Measurements from ENCODE around the gene MED8. TPM values are rescaled to one million over a fixed set of nuclear protein-coding genes. Genes with fewer than 3 reads are reported as not detected.
"Not testable (repeated sequence)": the region's sequence is repeated elsewhere in the genome, so short reads cannot be mapped to it uniquely, and the experiment has no call there.

MED8 gene
- total RNA-seq, 1 experiment from 2014 or later = 54.8 TPM

- TF ChIP-seq, protein P1, sequence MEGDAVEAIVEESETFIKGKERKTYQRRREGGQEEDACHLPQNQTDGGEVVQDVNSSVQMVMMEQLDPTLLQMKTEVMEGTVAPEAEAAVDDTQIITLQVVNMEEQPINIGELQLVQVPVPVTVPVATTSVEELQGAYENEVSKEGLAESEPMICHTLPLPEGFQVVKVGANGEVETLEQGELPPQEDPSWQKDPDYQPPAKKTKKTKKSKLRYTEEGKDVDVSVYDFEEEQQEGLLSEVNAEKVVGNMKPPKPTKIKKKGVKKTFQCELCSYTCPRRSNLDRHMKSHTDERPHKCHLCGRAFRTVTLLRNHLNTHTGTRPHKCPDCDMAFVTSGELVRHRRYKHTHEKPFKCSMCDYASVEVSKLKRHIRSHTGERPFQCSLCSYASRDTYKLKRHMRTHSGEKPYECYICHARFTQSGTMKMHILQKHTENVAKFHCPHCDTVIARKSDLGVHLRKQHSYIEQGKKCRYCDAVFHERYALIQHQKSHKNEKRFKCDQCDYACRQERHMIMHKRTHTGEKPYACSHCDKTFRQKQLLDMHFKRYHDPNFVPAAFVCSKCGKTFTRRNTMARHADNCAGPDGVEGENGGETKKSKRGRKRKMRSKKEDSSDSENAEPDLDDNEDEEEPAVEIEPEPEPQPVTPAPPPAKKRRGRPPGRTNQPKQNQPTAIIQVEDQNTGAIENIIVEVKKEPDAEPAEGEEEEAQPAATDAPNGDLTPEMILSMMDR (conservative IDR thresholded peaks at IDR 0.05) = no peak
- TF ChIP-seq EZH2 (IDR thresholded peaks at IDR 0.05; ENCODE audit: low read depth) = no peak
- no peaks in the 10 kb centered on the region for H3F3A ChIP-seq (ENCODE audit: insufficient read depth, low read depth)
- BruUV-seq (replicated peaks) = no TSS peak
- no peak overlapping the region for H3K27ac ChIP-seq
- 0 out of 2 replicates have a peak, but pooled peaks cover 14% of the 10 kb centered on the region for H3K36me3 ChIP-seq (ENCODE audit: low read depth)
- H3K27me3 ChIP-seq (ENCODE audit: insufficient read depth, low read depth) = no peaks in the 10 kb centered on the region
- H3K4me2 ChIP-seq = no peak overlapping the region
- H3K4me3 ChIP-seq = no peak overlapping the region
- no peaks in the 10 kb centered on the region for H3K9me3 ChIP-seq (ENCODE audit: insufficient read depth, low read depth)
- ChIA-PET CTCF (no interaction called here), POLR2A (ENCODE audit: unreplicated experiment) (no interaction called here)
- DNase-seq = no peak
- H3K79me2 ChIP-seq (ENCODE audit: low read depth) = no peaks in the 10 kb centered on the region
- intact Hi-C loops (cut with micrococcal nuclease; ENCODE audit: unreplicated experiment) = no loop called here
- H4K20me1 ChIP-seq (ENCODE audit: insufficient read depth) = no peaks in the 10 kb centered on the region
- H3K4me1 ChIP-seq (replicated peaks; ENCODE audit: insufficient read depth) = no peaks in the 10 kb centered on the region
- H2AFZ ChIP-seq = no peak overlapping the region
- H3K9me2 ChIP-seq (ENCODE audit: insufficient read depth) = no peaks in the 10 kb centered on the region
Measured at GRCh38 chr1:43404353-43404752, 14.8 kb upstream of the MED8 start.

DNA sequence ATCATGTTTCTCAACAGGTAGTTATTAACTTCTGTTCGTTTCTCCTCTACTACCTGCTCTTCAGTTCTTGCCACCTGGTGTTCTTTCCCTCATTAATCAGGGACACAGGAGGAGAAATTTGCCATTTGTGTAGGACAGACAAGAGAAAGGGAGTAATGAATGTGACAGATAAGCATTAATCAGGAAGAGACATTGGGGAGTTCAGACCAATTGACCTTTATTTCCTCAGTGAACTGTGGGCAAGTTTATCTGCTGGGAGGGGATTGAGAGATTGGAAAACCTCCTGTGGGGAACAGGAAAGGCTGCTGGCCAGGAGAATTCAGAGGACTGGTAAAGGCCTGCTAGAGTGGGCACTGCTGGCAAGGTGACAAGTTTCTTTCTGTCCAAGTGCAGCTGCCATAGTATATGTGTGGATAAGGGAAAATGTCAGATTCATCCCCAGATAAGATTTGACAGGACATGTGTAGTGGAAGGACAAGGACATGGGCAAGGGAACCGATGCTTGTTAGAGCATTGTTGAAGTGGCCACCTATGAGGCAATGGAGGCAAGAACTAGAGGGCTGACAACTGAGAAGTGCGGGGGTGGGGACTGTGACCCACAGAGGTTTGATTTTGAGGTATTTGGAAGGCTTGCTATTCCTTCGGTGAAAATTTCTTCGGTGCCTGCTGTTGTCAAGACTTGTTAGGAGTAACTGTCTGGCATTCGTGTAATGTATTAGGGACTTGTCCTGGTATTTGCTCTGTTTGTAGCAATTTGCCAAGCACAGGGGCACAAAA lies 12.7 kb upstream of the MED8 start:
- no peak for DNase-seq
- Histone ChIP-seq H3K36me3 (ENCODE audit: low read depth) (0 out of 2 replicates have a peak, but pooled peaks cover 7% of the 10 kb centered on the region), H3K9me3 (ENCODE audit: insufficient read depth, low read depth) (no peaks in the 10 kb centered on the region), H4K20me1 (ENCODE audit: insufficient read depth) (no peaks in the 10 kb centered on the region), H3F3A (ENCODE audit: insufficient read depth, low read depth) (no peaks in the 10 kb centered on the region), H3K4me2 (no peak overlapping the region), H3K4me1 (replicated peaks; ENCODE audit: insufficient read depth) (no peaks in the 10 kb centered on the region), H3K79me2 (ENCODE audit: low read depth) (no peaks in the 10 kb centered on the region), H3K27me3 (ENCODE audit: insufficient read depth, low read depth) (no peaks in the 10 kb centered on the region), H2AFZ (no peak overlapping the region), H3K9me2 (ENCODE audit: insufficient read depth) (no peaks in the 10 kb centered on the region), H3K27ac (no peak overlapping the region), H3K4me3 (no peak overlapping the region)
- ChIA-PET CTCF (no interaction called here), POLR2A (ENCODE audit: unreplicated experiment) (no interaction called here)
- no peak for TF ChIP-seq EZH2 (IDR thresholded peaks at IDR 0.05; ENCODE audit: low read depth)
- TF ChIP-seq, protein P1 (conservative IDR thresholded peaks at IDR 0.05) = no peak
- no TSS peak for BruUV-seq (replicated peaks)
- intact Hi-C loops (cut with micrococcal nuclease; ENCODE audit: unreplicated experiment) = no loop called here

DNA sequence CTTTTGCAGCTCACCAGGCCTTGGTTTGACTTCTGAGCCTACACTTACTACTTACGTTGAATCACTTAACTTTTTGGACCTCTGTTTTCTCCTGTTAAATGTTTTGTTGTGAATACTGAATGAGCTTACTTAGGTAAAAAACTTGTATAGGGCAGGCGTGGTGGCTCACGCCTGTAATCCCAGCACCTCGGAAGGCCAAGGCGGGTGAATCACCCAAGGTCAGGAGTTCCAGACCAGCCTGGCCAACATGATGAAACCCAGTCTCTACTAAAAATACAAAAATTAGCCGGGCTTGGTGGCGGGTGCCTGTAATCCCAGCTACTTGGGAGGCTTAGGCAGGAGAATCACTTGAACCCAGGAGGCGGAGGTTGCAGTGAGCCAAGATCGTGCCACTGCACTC lies 10.8 kb upstream of the MED8 start:
- intact Hi-C loops (cut with micrococcal nuclease; ENCODE audit: unreplicated experiment); H2AFZ ChIP-seq; H3K27ac ChIP-seq; DNase-seq; H3F3A ChIP-seq (ENCODE audit: insufficient read depth, low read depth); H3K27me3 ChIP-seq (ENCODE audit: insufficient read depth, low read depth); H4K20me1 ChIP-seq (ENCODE audit: insufficient read depth); H3K4me3 ChIP-seq; H3K9me3 ChIP-seq (ENCODE audit: insufficient read depth, low read depth); CTCF ChIA-PET; H3K9me2 ChIP-seq (ENCODE audit: insufficient read depth); H3K36me3 ChIP-seq (ENCODE audit: low read depth); H3K4me1 ChIP-seq (replicated peaks; ENCODE audit: insufficient read depth); H3K4me2 ChIP-seq; H3K79me2 ChIP-seq (ENCODE audit: low read depth); POLR2A ChIA-PET (ENCODE audit: unreplicated experiment); BruUV-seq (replicated peaks): not testable (repeated sequence)

DNA sequence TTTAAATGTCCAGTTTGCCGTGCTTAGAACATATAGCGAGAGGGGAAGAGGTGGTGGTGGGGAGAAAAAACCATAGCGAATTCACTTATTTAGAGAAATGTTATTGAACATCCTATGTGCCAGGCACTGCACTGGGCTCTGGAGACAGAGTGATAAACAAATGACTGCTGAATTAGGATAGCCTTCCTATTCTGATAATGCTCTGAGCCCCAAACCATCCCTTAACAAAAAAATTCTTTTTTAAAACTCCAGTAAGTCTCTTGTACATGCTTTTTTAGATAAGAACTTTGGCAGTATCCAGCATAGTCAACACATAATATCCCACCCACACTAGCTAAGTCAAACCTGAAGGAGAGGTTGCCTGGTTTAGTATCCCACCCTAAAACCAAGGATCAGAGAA lies 8.6 kb upstream of the MED8 start:
- intact Hi-C loops (cut with micrococcal nuclease; ENCODE audit: unreplicated experiment) = no loop called here
- H3F3A ChIP-seq (ENCODE audit: insufficient read depth, low read depth) = no peaks in the 10 kb centered on the region
- ChIA-PET POLR2A (ENCODE audit: unreplicated experiment) (no interaction called here), CTCF (no interaction called here)
- H2AFZ ChIP-seq = no peak overlapping the region
- H3K27me3 ChIP-seq (ENCODE audit: insufficient read depth, low read depth) = no peaks in the 10 kb centered on the region
- H3K36me3 ChIP-seq (ENCODE audit: low read depth) = no peaks in the 10 kb centered on the region; the same call in 1 of the 2 replicates
- H3K79me2 ChIP-seq (ENCODE audit: low read depth) = peaks cover 1% of the 10 kb centered on the region; the same call in 1 of the 2 replicates
- no peaks in the 10 kb centered on the region for H3K4me1 ChIP-seq (replicated peaks; ENCODE audit: insufficient read depth)
- H4K20me1 ChIP-seq (ENCODE audit: insufficient read depth) = no peaks in the 10 kb centered on the region
- no TSS peak for BruUV-seq (replicated peaks)
- H3K4me3 ChIP-seq = no peak overlapping the region
- TF ChIP-seq EZH2 (IDR thresholded peaks at IDR 0.05; ENCODE audit: low read depth) = no peak
- TF ChIP-seq, protein P1 (conservative IDR thresholded peaks at IDR 0.05) = no peak
- no peaks in the 10 kb centered on the region for H3K9me3 ChIP-seq (ENCODE audit: insufficient read depth, low read depth)
- no peak for DNase-seq
- no peak overlapping the region for H3K4me2 ChIP-seq
- no peak overlapping the region for H3K27ac ChIP-seq
- no peaks in the 10 kb centered on the region for H3K9me2 ChIP-seq (ENCODE audit: insufficient read depth)
